Chondrocyte (in vitro differentiated cells): ENCODE measurements around the gene NOP16. TPM values are rescaled to one million over a fixed set of nuclear protein-coding genes. Genes with fewer than 3 reads are reported as not detected.

Experiments used
- DNase-seq: peaks from one replicate; pipeline ENCODE4 v3.0.0; 2021; ENCODE audit warnings: mixed read lengths, low spot score
- H3K27ac Mint-ChIP-seq: one replicate; pipeline ENCODE4 v1.8.0; 2021; ENCODE audit warnings: mild to moderate bottlenecking, moderate library complexity, mixed read lengths; ENCODE audit not compliant: unreplicated experiment
- H3K27me3 Mint-ChIP-seq: 2 replicates; pipeline ENCODE4 v1.8.0; 2021; ENCODE audit warnings: low read depth, mixed read lengths
- H3K36me3 Mint-ChIP-seq: 2 replicates; pipeline ENCODE4 v1.8.0; 2021; ENCODE audit warnings: low read depth, mixed read lengths
- H3K4me1 Mint-ChIP-seq: 2 replicates; pipeline ENCODE4 v1.8.0; 2021; ENCODE audit warnings: low read depth, mild to moderate bottlenecking, mixed read lengths
- H3K4me3 Mint-ChIP-seq: one replicate; pipeline ENCODE4 v1.8.0; 2021; ENCODE audit warnings: mild to moderate bottlenecking, moderate library complexity, mixed read lengths; ENCODE audit not compliant: unreplicated experiment
- H3K9me3 Mint-ChIP-seq: 2 replicates; pipeline ENCODE4 v1.8.0; 2021; ENCODE audit warnings: low read depth, mixed read lengths
- CTCF ChIP-seq: fragments of 200-600 bp; sonication (generic); IDR thresholded peaks from 2 replicates; pipeline ENCODE4 v1.5.0; 2021; ENCODE audit warnings: antibody characterized with exemption, mild to moderate bottlenecking, moderate library complexity
- total RNA-seq: library from RNA; stranded (reverse); gene quantifications from 3 replicates; pipeline ENCODE4 v1.2.1, GENCODE V29; 2021

Gene NOP16
- total RNA-seq, 1 donor from 2014 or later: 19.9 TPM

- TF ChIP-seq CTCF: no peak
- no peak overlapping the region for H3K27ac Mint-ChIP-seq
- peaks cover 28% of the 10 kb centered on the region for H3K4me1 Mint-ChIP-seq
- no peak overlapping the region for H3K4me3 Mint-ChIP-seq
- no peaks in the 10 kb centered on the region for H3K9me3 Mint-ChIP-seq
- peaks cover 11% of the 10 kb centered on the region for H3K27me3 Mint-ChIP-seq
- peaks cover 1% of the 10 kb centered on the region for H3K36me3 Mint-ChIP-seq
- DNase-seq: no peak
Measured at GRCh38 chr5:176426876-176427275, 38.5 kb upstream of the NOP16 start.

GRCh38 chr5:176425791-176426190 lies 37.4 kb upstream of the NOP16 start:
- H3K27me3 Mint-ChIP-seq: peaks cover 13% of the 10 kb centered on the region
- H3K9me3 Mint-ChIP-seq: peaks cover 5% of the 10 kb centered on the region
- peaks cover 1% of the 10 kb centered on the region for H3K36me3 Mint-ChIP-seq
- peaks cover 28% of the 10 kb centered on the region for H3K4me1 Mint-ChIP-seq
- no peak for DNase-seq
- H3K4me3 Mint-ChIP-seq: no peak overlapping the region
- TF ChIP-seq CTCF: no peak
- peak overlapping the region; percentile 55 for H3K27ac Mint-ChIP-seq

- peaks cover 28% of the 10 kb centered on the region for H3K4me1 Mint-ChIP-seq
- TF ChIP-seq CTCF: no peak
- peak overlapping the region; percentile 78 for H3K27ac Mint-ChIP-seq
- H3K27me3 Mint-ChIP-seq: peaks cover 20% of the 10 kb centered on the region
- DNase-seq: no peak
- H3K4me3 Mint-ChIP-seq: no peak overlapping the region
- peaks cover 8% of the 10 kb centered on the region for H3K9me3 Mint-ChIP-seq
- peaks cover 1% of the 10 kb centered on the region for H3K36me3 Mint-ChIP-seq
Measured at GRCh38 chr5:176425138-176425537, 36.7 kb upstream of the NOP16 start.

- no peak overlapping the region for H3K27ac Mint-ChIP-seq
- no peak overlapping the region for H3K4me3 Mint-ChIP-seq
- TF ChIP-seq CTCF: no peak
- peaks cover 21% of the 10 kb centered on the region for H3K27me3 Mint-ChIP-seq
- H3K4me1 Mint-ChIP-seq: peaks cover 28% of the 10 kb centered on the region
- peaks cover 1% of the 10 kb centered on the region for H3K36me3 Mint-ChIP-seq
- DNase-seq: no peak
- peaks cover 8% of the 10 kb centered on the region for H3K9me3 Mint-ChIP-seq
Measured at GRCh38 chr5:176424181-176424580, 35.8 kb upstream of the NOP16 start.

GRCh38 chr5:176420972-176421544 lies 32.7 kb upstream of the NOP16 start:
- DNase-seq: no peak
- no peak overlapping the region for H3K4me3 Mint-ChIP-seq
- peaks cover 1% of the 10 kb centered on the region for H3K36me3 Mint-ChIP-seq
- peaks cover 34% of the 10 kb centered on the region for H3K4me1 Mint-ChIP-seq
- no peak overlapping the region for H3K27ac Mint-ChIP-seq
- H3K9me3 Mint-ChIP-seq: peaks cover 8% of the 10 kb centered on the region
- TF ChIP-seq CTCF: no peak
- peaks cover 21% of the 10 kb centered on the region for H3K27me3 Mint-ChIP-seq
